Thymus (tissue), 11 donors: ENCODE measurements around the gene S100A16. TPM values are rescaled to one million over a fixed set of nuclear protein-coding genes. Genes with fewer than 3 reads are reported as not detected.
A peak's percentile ranks its signal among the peaks of the same experiment; 100 is the strongest.

Experiments
- DNase-seq, 9 donors: peaks; one replicate each; pipeline ENCODE4 v3.0.0-alpha.2; 2013; ENCODE audit warnings: low spot score in 9 of 9, low read depth in 6 of 9, missing footprints in 1 of 9
- H3K27ac ChIP-seq, 2 donors: one replicate each; pipeline ENCODE4 v1.5.1; 2013; ENCODE audit warnings: control low read depth in 1 of 2, low read depth in 1 of 2, low read length in 1 of 2, mild to moderate bottlenecking in 1 of 2, moderate library complexity in 1 of 2
- H3K27me3 ChIP-seq, 2 donors: one replicate each; pipeline ENCODE4 v1.5.1; 2013; ENCODE audit warnings: low read length in 1 of 2; ENCODE audit not compliant: control insufficient read depth in 2 of 2, insufficient read depth in 1 of 2
- H3K36me3 ChIP-seq, 2 donors: one replicate each; pipeline ENCODE4 v1.5.1; 2013; ENCODE audit warnings: low read length in 1 of 2, mild to moderate bottlenecking in 1 of 2, moderate library complexity in 1 of 2; ENCODE audit not compliant: control insufficient read depth in 2 of 2, insufficient read depth in 2 of 2
- H3K4me1 ChIP-seq, 2 donors: one replicate each; pipeline ENCODE4 v1.5.1; 2013; ENCODE audit warnings: low read length in 2 of 2; ENCODE audit not compliant: control insufficient read depth in 2 of 2, insufficient read depth in 2 of 2
- H3K4me3 ChIP-seq, 2 donors: one replicate each; pipeline ENCODE4 v1.5.1; 2013; ENCODE audit warnings: low read length in 2 of 2, control low read depth in 1 of 2, mild to moderate bottlenecking in 1 of 2
- H3K9me3 ChIP-seq, 2 donors: one replicate each; pipeline ENCODE4 v1.5.1; 2013; ENCODE audit warnings: low read length in 1 of 2, mild to moderate bottlenecking in 1 of 2; ENCODE audit not compliant: control insufficient read depth in 2 of 2, insufficient read depth in 1 of 2
- WGBS: extraction: QIAGEN DNeasy Blood & Tissue Kit; methylation state at CpG from one replicate; pipeline ENCODE4 v1.1.7; 2013; 5-methylcytosine and 5-hydroxymethylcytosine counted together
- polyA plus RNA-seq: library from polyadenylated mRNA; stranded (reverse); fragments of 200-250 nt; gene quantifications from one replicate; pipeline ENCODE4 v1.2.3, GENCODE V29; 2013
- total RNA-seq: library from RNA; stranded (reverse); fragments of 120-200 nt; gene quantifications from one replicate; pipeline ENCODE4 v1.2.4, GENCODE V29; 2013
- donor health status: healthy.

Gene S100A16
- total and polyA plus RNA-seq, 2 donors, result 28.8 to 128 TPM

DNA sequence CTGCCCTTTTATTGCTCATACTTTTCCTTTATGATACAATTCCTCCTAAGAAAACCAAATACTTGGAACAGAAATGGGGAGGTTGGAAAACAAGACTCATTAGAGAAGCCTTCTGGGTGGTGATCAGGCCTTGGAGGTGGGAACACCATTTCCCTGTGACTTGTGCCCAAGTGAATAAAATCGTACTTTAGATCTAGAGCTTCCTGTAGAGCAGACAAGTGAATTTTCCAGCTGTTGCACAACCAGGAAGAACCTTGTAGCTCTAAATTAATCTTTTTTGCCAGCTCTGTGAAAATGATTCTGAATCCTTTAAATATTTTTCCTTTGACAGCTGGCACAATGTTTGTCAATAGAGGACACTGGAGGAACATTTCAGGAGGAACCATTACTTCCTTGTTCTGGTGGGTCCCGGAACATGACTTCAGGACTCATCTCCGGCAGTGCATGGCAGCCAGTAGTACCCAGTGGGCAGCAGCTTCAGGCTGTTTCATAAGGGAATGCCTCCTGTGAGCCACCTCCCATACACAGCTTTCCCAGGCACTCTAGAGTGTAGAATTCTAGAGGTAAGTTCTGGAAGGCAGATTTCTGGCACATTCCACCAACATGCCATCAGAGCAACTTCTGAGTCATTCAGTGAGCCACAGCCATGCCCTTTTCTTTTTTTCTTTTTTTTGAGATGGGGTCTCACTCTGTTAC, 40.0 kb upstream of the S100A16 start:
- no peak for DNase-seq
- Histone ChIP-seq H3K27ac (no peak overlapping the region), H3K4me3 (no peak overlapping the region), H3K27me3 (no peaks in the 10 kb centered on the region), H3K4me1 (peaks cover 14 to 23% of the 10 kb centered on the region in 2 donors), H3K9me3 (no peaks in the 10 kb centered on the region), H3K36me3 (no peaks in the 10 kb centered on the region)
- WGBS, result 85% methylated on average over 3 of the region's 3 CpGs

- Histone ChIP-seq H3K9me3 (no peaks in the 10 kb centered on the region), H3K36me3 (peaks cover 7 to 8% of the 10 kb centered on the region in 2 donors), H3K27me3 (no peaks in the 10 kb centered on the region), H3K4me1 (peaks cover 17 to 23% of the 10 kb centered on the region in 2 donors), H3K27ac (no peak overlapping the region), H3K4me3 (no peak overlapping the region)
- WGBS, result 93% methylated on average over 1 of the region's 1 CpG
- DNase-seq, result no peak
Measured at GRCh38 chr1:153651771-153652170, 38.8 kb upstream of the S100A16 start.

DNA sequence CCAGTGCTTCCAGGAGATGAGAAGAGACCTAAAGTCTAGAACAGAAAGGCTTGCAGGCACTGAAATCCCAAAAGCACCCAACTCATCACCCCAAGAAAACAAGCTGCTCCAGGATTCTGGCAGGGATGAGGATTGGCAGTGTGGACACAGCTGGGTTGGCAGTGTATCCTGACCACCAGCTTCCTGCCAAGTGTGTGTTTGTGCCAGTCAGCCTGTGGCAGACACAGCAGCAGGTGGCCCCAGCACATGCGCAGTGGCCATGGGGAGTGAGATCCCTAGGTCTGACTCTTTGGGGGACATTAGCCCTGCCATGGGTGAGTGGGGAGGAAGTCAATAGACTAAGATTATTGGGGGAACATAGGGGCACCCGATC, 36.9 kb upstream of the S100A16 start:
- WGBS, result 91% methylated on average over 2 of the region's 2 CpGs
- Histone ChIP-seq H3K36me3 (peaks cover 25 to 26% of the 10 kb centered on the region in 2 donors), H3K4me3 (no peak overlapping the region), H3K27ac (peak overlapping the region; percentile 54 to 91), H3K27me3 (no peaks in the 10 kb centered on the region), H3K9me3 (no peaks in the 10 kb centered on the region), H3K4me1 (peaks cover 19 to 30% of the 10 kb centered on the region in 2 donors)
- DNase-seq, result no peak

- Histone ChIP-seq H3K4me1 (peaks cover 19 to 30% of the 10 kb centered on the region in 2 donors), H3K4me3 (no peak overlapping the region), H3K27me3 (no peaks in the 10 kb centered on the region), H3K9me3 (no peaks in the 10 kb centered on the region), H3K27ac (peak overlapping the region; percentile 86 to 91), H3K36me3 (peaks cover 27 to 30% of the 10 kb centered on the region in 2 donors)
- WGBS, result 60% methylated on average over 3 of the region's 3 CpGs
- peak in 7 of 9 donors; percentile 44 to 88 (median 61) for DNase-seq
Measured at GRCh38 chr1:153649137-153649862, 36.4 kb upstream of the S100A16 start.

DNA sequence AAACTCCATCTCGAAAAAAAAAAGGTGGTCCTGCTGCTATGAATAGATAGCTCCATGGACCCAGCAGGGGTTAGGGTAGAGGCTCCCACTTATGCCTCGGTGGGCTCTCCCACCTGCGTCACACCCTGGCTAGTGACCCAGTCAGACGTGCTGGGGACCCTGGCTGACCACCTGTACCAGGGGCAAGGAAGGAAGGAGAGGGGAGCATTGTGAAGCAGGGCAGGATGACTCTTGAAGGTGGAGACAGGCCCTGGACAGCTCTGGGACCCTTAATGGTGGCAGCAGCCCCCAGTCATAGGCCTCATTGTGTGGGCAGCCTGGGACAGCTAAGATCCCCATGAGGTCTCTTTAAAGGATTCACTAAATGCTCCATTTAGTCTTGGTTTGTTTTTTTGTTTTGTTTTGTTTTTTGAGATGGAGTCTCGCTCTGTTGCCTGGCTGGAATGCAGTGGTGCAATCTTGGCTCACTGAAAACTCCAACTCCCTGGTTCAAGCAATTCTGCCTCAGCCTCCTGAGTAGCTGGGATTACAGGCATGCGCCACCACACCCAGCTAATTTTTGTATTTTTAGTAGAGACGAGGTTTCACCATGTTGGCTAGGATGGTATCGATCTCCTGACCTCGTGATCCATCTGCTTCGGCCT, 35.2 kb upstream of the S100A16 start:
- H3K36me3 ChIP-seq, result peaks cover 38 to 41% of the 10 kb centered on the region in 2 donors
- no peak overlapping the region for H3K4me3 ChIP-seq
- no peak for DNase-seq
- H3K4me1 ChIP-seq, result peaks cover 19 to 30% of the 10 kb centered on the region in 2 donors
- H3K9me3 ChIP-seq, result no peaks in the 10 kb centered on the region
- no peaks in the 10 kb centered on the region for H3K27me3 ChIP-seq
- H3K27ac ChIP-seq, result peak overlapping the region in 1 of 2 donors; percentile 42
- WGBS, result 93% methylated on average over 10 of the region's 10 CpGs

DNA sequence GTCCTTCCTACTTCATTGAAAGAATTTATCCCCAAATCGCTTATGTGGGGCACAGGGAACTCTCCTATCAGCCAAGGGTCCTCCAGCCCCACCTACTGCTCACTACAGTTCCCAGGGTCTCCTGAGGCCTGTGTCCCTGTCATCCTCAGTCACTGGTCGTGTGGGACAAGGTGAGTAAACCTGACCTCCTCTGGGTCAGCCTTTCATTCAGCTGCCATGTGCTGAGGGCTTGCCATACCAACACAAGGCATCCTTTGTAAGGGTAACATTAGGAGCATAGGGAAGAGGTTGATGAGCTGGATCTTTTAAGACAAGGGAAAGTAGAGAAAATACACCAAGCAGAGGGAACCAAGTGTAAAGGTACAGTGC, 34.4 kb upstream of the S100A16 start:
- H3K4me1 ChIP-seq, result peaks cover 19 to 30% of the 10 kb centered on the region in 2 donors
- H3K36me3 ChIP-seq, result peaks cover 44 to 49% of the 10 kb centered on the region in 2 donors
- WGBS, result 89% methylated on average over 2 of the region's 2 CpGs
- no peaks in the 10 kb centered on the region for H3K27me3 ChIP-seq
- no peaks in the 10 kb centered on the region for H3K9me3 ChIP-seq
- H3K27ac ChIP-seq, result peak overlapping the region in 1 of 2 donors; percentile 31
- DNase-seq, result no peak
- no peak overlapping the region for H3K4me3 ChIP-seq

DNA sequence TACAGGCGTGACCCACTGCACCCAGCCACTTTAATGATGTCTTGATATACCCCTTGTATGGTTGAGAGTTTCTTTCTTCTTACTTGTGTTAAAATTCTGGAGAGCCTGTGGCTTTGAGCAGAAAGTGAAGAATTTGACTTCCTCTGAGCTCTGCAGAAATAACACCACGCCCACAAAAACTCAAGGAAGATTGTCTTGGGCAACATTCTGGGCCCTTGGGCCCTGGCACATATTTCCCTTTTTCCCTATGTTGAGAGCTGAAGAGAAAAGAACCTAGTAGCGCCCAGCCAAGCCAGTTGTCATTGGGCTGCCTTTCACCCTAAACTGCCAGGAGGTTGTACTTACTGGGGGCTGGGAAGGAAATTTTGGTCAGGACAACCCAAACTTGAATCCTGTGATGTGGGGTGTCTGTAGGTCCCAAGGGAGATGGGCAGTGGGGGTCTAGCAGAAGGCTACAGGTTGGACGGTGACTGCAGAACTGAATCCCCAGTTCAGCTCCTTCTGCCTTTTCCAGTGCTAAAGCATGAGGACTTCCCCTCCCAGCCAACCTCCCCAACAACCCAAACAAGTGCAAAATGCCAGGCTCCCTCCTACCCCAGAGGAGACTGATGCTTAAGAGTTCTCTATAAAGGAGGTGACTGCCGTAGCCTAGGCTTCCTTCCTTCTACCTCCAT, 33.9 kb upstream of the S100A16 start:
- H3K9me3 ChIP-seq, result no peaks in the 10 kb centered on the region
- peaks cover 19 to 29% of the 10 kb centered on the region in 2 donors for H3K4me1 ChIP-seq
- peaks cover 50 to 55% of the 10 kb centered on the region in 2 donors for H3K36me3 ChIP-seq
- no peak for DNase-seq
- WGBS, result 95% methylated on average over 5 of the region's 5 CpGs
- H3K27me3 ChIP-seq, result no peaks in the 10 kb centered on the region
- H3K4me3 ChIP-seq, result no peak overlapping the region
- H3K27ac ChIP-seq, result peak overlapping the region in 1 of 2 donors; percentile 42

- H3K27me3 ChIP-seq, result no peaks in the 10 kb centered on the region
- no peak overlapping the region for H3K4me3 ChIP-seq
- peaks cover 78 to 85% of the 10 kb centered on the region in 2 donors for H3K36me3 ChIP-seq
- H3K9me3 ChIP-seq, result no peaks in the 10 kb centered on the region
- DNase-seq, result no peak
- H3K27ac ChIP-seq, result no peak overlapping the region
- peaks cover 9 to 12% of the 10 kb centered on the region in 2 donors for H3K4me1 ChIP-seq
Measured at GRCh38 chr1:153643816-153644215, 30.9 kb upstream of the S100A16 start.
